Vagina (tissue), 2 donors: ENCODE data around the gene B4GALT2.

Experiments used
- POLR2AphosphoS5 ChIP-seq, 2 donors: sonication (generic); formaldehyde crosslinking; IDR thresholded peaks; one replicate each; pipeline ENCODE4 v1.9.0; 2017; ENCODE audit warnings: antibody characterized with exemption in 2 of 2, mild to moderate bottlenecking in 2 of 2, low read depth in 1 of 2; ENCODE audit not compliant: insufficient read depth in 1 of 2
- TF ChIP-seq, protein P1 (sequence below), 3 experiments: fragments of 450-650 bp in 2 of 3; fragments of 200-600 bp in 1 of 3; sonication (generic) in 1 of 3; IDR thresholded peaks; one replicate each; pipeline ENCODE4 v1.5.1; 2017 to 2019; ENCODE audit warnings: antibody characterized with exemption in 3 of 3, mild to moderate bottlenecking in 2 of 3, moderate library complexity in 2 of 3

DNA sequence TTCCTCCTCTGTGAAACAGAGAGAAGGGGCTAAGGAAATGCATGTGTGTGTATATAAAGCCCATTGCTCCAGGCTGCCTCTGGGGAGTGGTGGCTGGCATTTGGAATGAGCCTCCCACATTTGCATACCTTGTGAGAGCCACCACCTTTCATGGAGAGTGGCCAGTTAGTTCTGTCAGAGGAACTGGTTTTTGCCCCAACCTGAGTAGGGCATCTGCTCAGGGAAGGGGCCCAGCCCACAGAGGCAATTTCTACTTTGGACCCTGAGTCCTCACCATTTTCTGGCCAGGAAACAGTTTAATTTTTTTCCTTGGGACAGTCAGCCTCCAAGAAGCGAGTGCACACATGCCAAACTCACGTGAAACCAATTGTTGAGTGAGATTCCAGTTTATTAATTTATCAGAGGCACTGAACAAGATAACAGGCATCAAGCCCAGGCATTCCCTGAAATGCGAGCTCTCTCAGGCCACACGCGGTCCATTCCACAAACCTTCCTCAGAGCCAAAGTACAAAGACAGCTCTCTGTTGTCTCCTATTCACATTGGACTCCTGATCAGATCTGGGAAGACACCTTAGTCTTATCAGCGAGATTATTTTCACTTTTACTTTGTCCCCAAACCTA lies 53.3 kb downstream of the B4GALT2 start:
- TF ChIP-seq POLR2AphosphoS5 (IDR thresholded peaks at IDR 0.05; ENCODE audit: insufficient read depth in 1 of 2, low read depth in 1 of 2): no peak
- TF ChIP-seq, protein P1, sequence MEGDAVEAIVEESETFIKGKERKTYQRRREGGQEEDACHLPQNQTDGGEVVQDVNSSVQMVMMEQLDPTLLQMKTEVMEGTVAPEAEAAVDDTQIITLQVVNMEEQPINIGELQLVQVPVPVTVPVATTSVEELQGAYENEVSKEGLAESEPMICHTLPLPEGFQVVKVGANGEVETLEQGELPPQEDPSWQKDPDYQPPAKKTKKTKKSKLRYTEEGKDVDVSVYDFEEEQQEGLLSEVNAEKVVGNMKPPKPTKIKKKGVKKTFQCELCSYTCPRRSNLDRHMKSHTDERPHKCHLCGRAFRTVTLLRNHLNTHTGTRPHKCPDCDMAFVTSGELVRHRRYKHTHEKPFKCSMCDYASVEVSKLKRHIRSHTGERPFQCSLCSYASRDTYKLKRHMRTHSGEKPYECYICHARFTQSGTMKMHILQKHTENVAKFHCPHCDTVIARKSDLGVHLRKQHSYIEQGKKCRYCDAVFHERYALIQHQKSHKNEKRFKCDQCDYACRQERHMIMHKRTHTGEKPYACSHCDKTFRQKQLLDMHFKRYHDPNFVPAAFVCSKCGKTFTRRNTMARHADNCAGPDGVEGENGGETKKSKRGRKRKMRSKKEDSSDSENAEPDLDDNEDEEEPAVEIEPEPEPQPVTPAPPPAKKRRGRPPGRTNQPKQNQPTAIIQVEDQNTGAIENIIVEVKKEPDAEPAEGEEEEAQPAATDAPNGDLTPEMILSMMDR (IDR thresholded peaks at IDR 0.05): no peak
